ENCODE data around the gene PKP3. TPM values are rescaled to one million over a fixed set of nuclear protein-coding genes. Genes with fewer than 3 reads are reported as not detected.

The PKP3 gene
- total RNA-seq, 1 donor from 2014 or later, result 0.52 TPM

GRCh38 chr11:454043-454442 is 60.0 kb downstream of the PKP3 start:
- no peak for TF ChIP-seq CTCF (IDR thresholded peaks at IDR 0.05; ENCODE audit: borderline replicate concordance)
- no peak overlapping the region for H3K27ac ChIP-seq (replicated peaks)
- DNase-seq, result no peak
- peaks cover 26% of the 10 kb centered on the region for H3K36me3 ChIP-seq
- intact Hi-C loops (cut with micrococcal nuclease), result no loop called here
- H3K4me1 ChIP-seq, result peaks cover 49% of the 10 kb centered on the region
- no peak overlapping the region for H3K4me3 ChIP-seq
- no peaks in the 10 kb centered on the region for H3K9me3 ChIP-seq (replicated peaks)
- H3K27me3 ChIP-seq (ENCODE audit: low read depth), result no peaks in the 10 kb centered on the region

Other genes starting within 250 kb of the PKP3 start
- gene SCGB1C1, start 201.1 kb upstream of the PKP3 start, total RNA-seq, result not detected
- 24.0 TPM for gene BET1L, start 186.8 kb upstream of the PKP3 start, total RNA-seq
- gene RIC8A, start 186.5 kb upstream of the PKP3 start, total RNA-seq, result 46.1 TPM
- gene SIRT3, start 157.9 kb upstream of the PKP3 start, total RNA-seq, result 36.4 TPM
- 94.1 TPM for gene PSMD13, start 157.2 kb upstream of the PKP3 start, total RNA-seq
- not detected for gene NLRP6, start 115.8 kb upstream of the PKP3 start, total RNA-seq
- gene PGGHG, start 105.1 kb upstream of the PKP3 start, total RNA-seq, result 7.2 TPM
- gene IFITM5, start 94.7 kb upstream of the PKP3 start, total RNA-seq, result not detected
- gene IFITM2, start 86.4 kb upstream of the PKP3 start, total RNA-seq, result 160 TPM
- 83.5 TPM for gene IFITM1, start 80.2 kb upstream of the PKP3 start, total RNA-seq
- gene IFITM3, start 73.3 kb upstream of the PKP3 start, total RNA-seq, result 259 TPM
- gene B4GALNT4, start 24.7 kb upstream of the PKP3 start, total RNA-seq, result 1.5 TPM
- gene SIGIRR, start 20.8 kb downstream of the PKP3 start, total RNA-seq, result 34.9 TPM
- gene ANO9, start 47.8 kb downstream of the PKP3 start, total RNA-seq, result 0.11 TPM
- gene PTDSS2, start 56.1 kb downstream of the PKP3 start, total RNA-seq, result 30.2 TPM
- 142 TPM for gene RNH1, start 113.0 kb downstream of the PKP3 start, total RNA-seq
- 55.9 TPM for gene HRAS, start 141.4 kb downstream of the PKP3 start, total RNA-seq
- 0.25 TPM for gene LRRC56, start 143.3 kb downstream of the PKP3 start, total RNA-seq
- gene LMNTD2, start 166.5 kb downstream of the PKP3 start, total RNA-seq, result 0.52 TPM
- 4.5 TPM for gene RASSF7, start 166.8 kb downstream of the PKP3 start, total RNA-seq
- gene PHRF1, start 182.3 kb downstream of the PKP3 start, total RNA-seq, result 17.7 TPM
- 10.3 TPM for gene IRF7, start 221.7 kb downstream of the PKP3 start, total RNA-seq
- not detected for gene CDHR5, start 230.7 kb downstream of the PKP3 start, total RNA-seq
- not detected for gene SCT, start 233.0 kb downstream of the PKP3 start, total RNA-seq
- 0.22 TPM for gene DRD4, start 243.1 kb downstream of the PKP3 start, total RNA-seq

All from left ventricle myocardium inferior (tissue), 1 donor.